ENCODE measurements around the gene MUC6. TPM values are rescaled to one million over a fixed set of nuclear protein-coding genes. Genes with fewer than 3 reads are reported as not detected.
A peak's percentile ranks its signal among the peaks of the same experiment; 100 is the strongest.

MUC6 gene
- total RNA-seq (10 to 100 TPM; 25.5 to 99.7 (median 92.2) TPM), polyA plus RNA-seq (100 to 1,000 TPM; 155 to 239 TPM)

- Histone ChIP-seq H3K4me3 (peak within 1 kb of the TSS; percentile 7 to 41 (median 16)), H3K4me1 (peaks cover 19 to 27% (median 27%) of the 10 kb centered on the region in 3 donors), H3K9me3 (no peaks in the 10 kb centered on the region), H3K27ac (peak within 1 kb of the TSS; percentile 41 to 66 (median 59)), H3K27me3 (no peaks in the 10 kb centered on the region), H3K36me3 (no peaks in the 10 kb centered on the region)
- DNase-seq (peak in 4 of 6 donors; percentile 64 to 87 (median 72)), FAIRE-seq (no peak), ATAC-seq (peak; percentile 5 to 36 (median 17))
- intact Hi-C loops (cut with DNase I), result no loop called here
- 51 to 61% methylated on average over 38 to 42 of the region's 42 CpGs for WGBS, 2 donors
- TF ChIP-seq, protein P1, sequence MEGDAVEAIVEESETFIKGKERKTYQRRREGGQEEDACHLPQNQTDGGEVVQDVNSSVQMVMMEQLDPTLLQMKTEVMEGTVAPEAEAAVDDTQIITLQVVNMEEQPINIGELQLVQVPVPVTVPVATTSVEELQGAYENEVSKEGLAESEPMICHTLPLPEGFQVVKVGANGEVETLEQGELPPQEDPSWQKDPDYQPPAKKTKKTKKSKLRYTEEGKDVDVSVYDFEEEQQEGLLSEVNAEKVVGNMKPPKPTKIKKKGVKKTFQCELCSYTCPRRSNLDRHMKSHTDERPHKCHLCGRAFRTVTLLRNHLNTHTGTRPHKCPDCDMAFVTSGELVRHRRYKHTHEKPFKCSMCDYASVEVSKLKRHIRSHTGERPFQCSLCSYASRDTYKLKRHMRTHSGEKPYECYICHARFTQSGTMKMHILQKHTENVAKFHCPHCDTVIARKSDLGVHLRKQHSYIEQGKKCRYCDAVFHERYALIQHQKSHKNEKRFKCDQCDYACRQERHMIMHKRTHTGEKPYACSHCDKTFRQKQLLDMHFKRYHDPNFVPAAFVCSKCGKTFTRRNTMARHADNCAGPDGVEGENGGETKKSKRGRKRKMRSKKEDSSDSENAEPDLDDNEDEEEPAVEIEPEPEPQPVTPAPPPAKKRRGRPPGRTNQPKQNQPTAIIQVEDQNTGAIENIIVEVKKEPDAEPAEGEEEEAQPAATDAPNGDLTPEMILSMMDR (IDR thresholded peaks at IDR 0.05), result no peak
These were observed at the start of gene MUC6 for GRCh38 chr11:1036303-1036923. Gene MUC6 (minus strand): TSS chr11:1036718. CDS start chr11:1036655, 63 bp downstream.

- Histone ChIP-seq H3K27me3 (no peaks in the 10 kb centered on the region), H3K27ac (no peak overlapping the region), H3K4me1 (no peaks in the 10 kb centered on the region), H3K9me3 (no peaks in the 10 kb centered on the region), H3K4me3 (no peak overlapping the region), H3K36me3 (no peaks in the 10 kb centered on the region)
- ATAC-seq (peak in 1 of 4 donors; percentile 23), DNase-seq (peak in 2 of 6 donors; percentile 54 to 65), FAIRE-seq (no peak)
- TF ChIP-seq, protein P1 (IDR thresholded peaks at IDR 0.05), result no peak
- intact Hi-C loops (cut with DNase I), result no loop called here
- WGBS, 2 donors, result 81 to 87% methylated on average over 21 to 26 of the region's 26 CpGs
These were observed 49.1 kb upstream of the MUC6 start for GRCh38 chr11:1085440-1086170.

DNA sequence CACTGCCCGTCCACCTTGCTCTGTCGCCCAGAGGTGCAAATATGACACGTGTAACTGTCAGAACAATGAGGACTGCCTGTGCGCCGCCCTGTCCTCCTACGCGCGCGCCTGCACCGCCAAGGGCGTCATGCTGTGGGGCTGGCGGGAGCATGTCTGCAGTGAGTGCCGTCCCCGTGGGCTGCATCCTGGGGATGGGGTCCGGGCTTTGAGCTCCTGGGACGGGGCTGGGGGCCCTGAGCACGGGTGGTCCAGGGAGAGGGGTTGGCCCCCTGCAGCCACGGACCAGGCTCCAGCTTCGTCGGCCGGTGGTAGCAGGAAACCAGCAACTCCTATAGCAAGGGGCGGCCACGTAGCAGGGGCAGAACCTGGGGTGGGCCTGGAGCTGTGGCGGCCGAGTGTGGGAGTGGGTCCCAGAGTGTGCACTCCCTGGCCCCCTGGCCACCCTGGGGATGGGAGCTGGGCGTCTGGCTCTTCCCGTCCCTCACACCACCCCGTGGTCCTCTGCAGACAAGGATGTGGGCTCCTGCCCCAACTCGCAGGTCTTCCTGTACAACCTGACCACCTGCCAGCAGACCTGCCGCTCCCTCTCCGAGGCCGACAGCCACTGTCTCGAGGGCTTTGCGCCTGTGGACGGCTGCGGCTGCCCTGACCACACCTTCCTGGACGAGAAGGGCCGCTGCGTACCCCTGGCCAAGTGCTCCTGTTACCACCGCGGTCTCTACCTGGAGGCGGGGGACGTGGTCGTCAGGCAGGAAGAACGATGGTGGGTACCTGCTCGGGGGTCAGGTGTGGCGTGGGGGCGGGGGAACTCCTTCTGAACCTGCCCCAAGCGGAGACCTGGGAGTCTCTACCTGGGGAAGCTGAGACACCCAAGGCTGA, 48.3 kb upstream of the MUC6 start:
- Histone ChIP-seq H3K4me1 (no peaks in the 10 kb centered on the region), H3K27ac (no peak overlapping the region), H3K27me3 (no peaks in the 10 kb centered on the region), H3K4me3 (no peak overlapping the region), H3K36me3 (no peaks in the 10 kb centered on the region), H3K9me3 (no peaks in the 10 kb centered on the region)
- FAIRE-seq (no peak), ATAC-seq (peak in 1 of 4 donors; percentile 6), DNase-seq (peak in 1 of 6 donors; percentile 66)
- intact Hi-C loops (cut with DNase I), result no loop called here
- WGBS, 2 donors, result 60 to 66% methylated on average over 46 to 49 of the region's 49 CpGs
- TF ChIP-seq, protein P1 (IDR thresholded peaks at IDR 0.05), result no peak

- peak in 3 of 6 donors; percentile 40 to 69 (median 54) for DNase-seq
- H3K36me3 ChIP-seq, result no peaks in the 10 kb centered on the region
- TF ChIP-seq, protein P1 (IDR thresholded peaks at IDR 0.05), result no peak
- WGBS, 2 donors, result 62 to 71% methylated on average over 34 of the region's 34 CpGs
- intact Hi-C loops (cut with DNase I), result no loop called here
- H3K4me3 ChIP-seq, result no peak overlapping the region
- no peak for FAIRE-seq
- ATAC-seq, result no peak
- H3K4me1 ChIP-seq, result no peaks in the 10 kb centered on the region
- no peaks in the 10 kb centered on the region for H3K9me3 ChIP-seq
- H3K27ac ChIP-seq, result no peak overlapping the region
- H3K27me3 ChIP-seq, result no peaks in the 10 kb centered on the region
These were observed 47.4 kb upstream of the MUC6 start for GRCh38 chr11:1083621-1084551.
